CD4-positive, alpha-beta T cell treated with Interleukin-6 for 4 hours (primary cell): Measurements from ENCODE around the gene SSX2.
"Not testable (repeated sequence)": the region's sequence is repeated elsewhere in the genome, so short reads cannot be mapped to it uniquely, and the experiment has no call there.

Source experiments
- DNase-seq: peaks from one replicate; pipeline ENCODE4 v3.0.0-alpha.2; 2020; ENCODE audit warnings: mixed read lengths

SSX2 gene

GRCh38 chrX:52707078-52707477, at the start of gene SSX2:
Gene SSX2 (minus strand): TSS chrX:52707178. CDS start chrX:52705749, 1,429 bp downstream.
- DNase-seq: not testable (repeated sequence)

- DNase-seq: not testable (repeated sequence)
Observed at GRCh38 chrX:52750952-52751351, 44.0 kb upstream of the SSX2 start, which contains the start of gene SSX2B. Gene SSX2B (plus strand): TSS chrX:52751252. CDS start chrX:52752681, 1,429 bp downstream.

GRCh38 chrX:52692034-52692433, 14.9 kb downstream of the SSX2 start:
- DNase-seq: not testable (repeated sequence)

GRCh38 chrX:52662218-52662617, 44.8 kb downstream of the SSX2 start:
- not testable (repeated sequence) for DNase-seq

GRCh38 chrX:52655475-52655874, 51.5 kb downstream of the SSX2 start:
- DNase-seq: not testable (repeated sequence)

GRCh38 chrX:52654800-52655199, 52.2 kb downstream of the SSX2 start, which contains the start of gene SSX7:
Gene SSX7 (minus strand): TSS chrX:52654900. CDS start chrX:52653472, 1,428 bp downstream.
- not testable (repeated sequence) for DNase-seq

GRCh38 chrX:52650676-52651075, 56.3 kb downstream of the SSX2 start:
- not testable (repeated sequence) for DNase-seq

GRCh38 chrX:52648956-52649355, 58.0 kb downstream of the SSX2 start:
- DNase-seq: not testable (repeated sequence)
